ENCODE measurements around the gene TMEM214. TPM values are rescaled to one million over a fixed set of nuclear protein-coding genes. Genes with fewer than 3 reads are reported as not detected.

Gene TMEM214
- total and polyA plus RNA-seq, 2 of the 8 experiments (the other 6 are each of a cell fraction or from before 2014, with no cell fraction given), result 49.7 to 71.0 TPM

DNA sequence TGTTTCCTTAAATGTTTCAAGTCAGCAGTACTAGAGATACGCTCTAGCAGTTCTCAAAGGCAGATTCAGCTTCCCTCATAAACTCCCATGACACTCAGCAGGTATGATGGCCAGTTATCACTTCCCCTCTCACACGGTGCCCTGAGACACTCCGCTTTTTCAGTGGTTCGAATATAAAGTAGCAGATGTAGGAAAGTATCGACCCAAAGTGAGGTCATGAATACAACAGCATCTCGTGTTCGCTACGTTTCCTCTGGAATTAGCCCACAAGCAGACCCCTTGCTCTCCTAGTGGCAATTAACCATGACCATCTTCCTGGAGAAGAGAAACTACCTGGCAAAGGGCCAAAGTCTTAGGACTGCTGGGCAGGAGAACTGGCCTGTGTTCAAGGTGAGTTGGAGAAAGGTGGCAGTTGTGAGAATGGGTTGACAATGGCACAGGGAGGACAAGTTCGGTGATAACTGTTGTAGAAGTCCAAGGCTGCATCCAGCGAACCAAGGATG, 9.4 kb downstream of the TMEM214 start:
- H4K5ac ChIP-seq (ENCODE audit: insufficient read length, low read depth, low read length), result no peak overlapping the region
- no peak overlapping the region for H2BK20ac ChIP-seq (ENCODE audit: low read length)
- no peak overlapping the region for H3K23ac ChIP-seq (ENCODE audit: insufficient read length)
- no peaks in the 10 kb centered on the region for H3K27me3 ChIP-seq (replicated peaks in 1 of 4; ENCODE audit: control insufficient read depth in 3 of 4, extremely low read depth in 1 of 4, insufficient read depth in 3 of 4, low read length in 3 of 4)
- no peak overlapping the region for H3K4me3 ChIP-seq (ENCODE audit: extremely low read depth in 1 of 4, insufficient read depth in 2 of 4, low read depth in 3 of 4, low read length in 4 of 4)
- ChIA-PET POLR2A (ENCODE audit: partially characterized antibody) (interaction anchor here (1.2 to 1.6 kb wide), 3 partner anchors 10 to 20 kb away, joined by 3 to 5 read pairs (median 3); no protein-coding TSS in a partner anchor), CTCF (ENCODE audit: partially characterized antibody) (interaction anchor here (1.0 to 7.3 kb wide), 3 partner anchors 17 to 120 kb away, joined by 3 to 41 read pairs (median 3); no protein-coding TSS in a partner anchor)
- no peak overlapping the region for H2AFZ ChIP-seq (ENCODE audit: low read length)
- H3K4me1 ChIP-seq (replicated peaks in 1 of 4; ENCODE audit: control insufficient read depth in 3 of 4, insufficient read depth in 4 of 4, low read length in 3 of 4), result no peaks in the 10 kb centered on the region
- no peak overlapping the region for H3K18ac ChIP-seq (ENCODE audit: extremely low read depth, low read length)
- no peak overlapping the region for H2BK5ac ChIP-seq (ENCODE audit: low read depth, low read length)
- DNase-seq (ENCODE audit: low read depth in 1 of 2, low spot score in 2 of 2) (no peak), FAIRE-seq (no peak)
- H4K20me1 ChIP-seq (replicated peaks in 1 of 2; ENCODE audit: control insufficient read depth in 1 of 2, insufficient read depth in 2 of 2, low read length in 2 of 2), result peaks cover 0 to 2% of the 10 kb centered on the region in 2 experiments
- H2BK12ac ChIP-seq (ENCODE audit: low read depth, low read length), result no peak overlapping the region
- H3K79me1 ChIP-seq (ENCODE audit: low read depth, low read length), result no peaks in the 10 kb centered on the region
- H3K14ac ChIP-seq (ENCODE audit: insufficient read length), result no peak overlapping the region
- H4K8ac ChIP-seq (ENCODE audit: extremely low read depth, insufficient read depth, low read length), result no peak overlapping the region
- WGBS, 2 experiments (ENCODE audit: extremely low coverage in 1 of 2, insufficient coverage in 1 of 2, insufficient read length in 1 of 2, insufficient replicate concordance in 2 of 2, low coverage in 1 of 2, low lambda C conversion rate in 2 of 2, missing lambda C conversion rate in 1 of 2), result 94% methylated on average over 10 of the region's 10 CpGs; no CpG with 5 or more reads in 1 of the 2 experiments
- no peaks in the 10 kb centered on the region for H3K9me3 ChIP-seq (ENCODE audit: insufficient read depth in 2 of 2, low read depth in 1 of 2, low read length in 1 of 2)
- H3K36me3 ChIP-seq (ENCODE audit: control insufficient read depth in 2 of 4, insufficient read depth in 4 of 4, low read length in 3 of 4), result peaks cover 10 to 32% (median 25%) of the 10 kb centered on the region in 4 experiments; a peak in 7 of 8 replicates
- no peak overlapping the region for H3K9ac ChIP-seq (replicated peaks in 1 of 4; ENCODE audit: extremely low read depth in 1 of 4, low read depth in 3 of 4, low read length in 3 of 4)
- H3K4me2 ChIP-seq (ENCODE audit: insufficient read depth in 1 of 2, low read depth in 2 of 2, low read length in 2 of 2), result no peak overlapping the region
- no peak overlapping the region for H3K4ac ChIP-seq (replicated peaks; ENCODE audit: insufficient read length, low read depth, low read length)
- H3K79me2 ChIP-seq (ENCODE audit: control insufficient read depth in 1 of 2, insufficient read depth in 2 of 2, low read length in 2 of 2), result no peaks in the 10 kb centered on the region
- H2BK15ac ChIP-seq (ENCODE audit: low read length), result no peak overlapping the region
- no peak overlapping the region for H3K56ac ChIP-seq (replicated peaks; ENCODE audit: insufficient read length, low read depth, low read length)
- H4K91ac ChIP-seq (replicated peaks; ENCODE audit: insufficient read length, low read length), result no peak overlapping the region
- no peaks in the 10 kb centered on the region for H3K23me2 ChIP-seq (ENCODE audit: low read depth, low read length)
- no peak overlapping the region for H2BK120ac ChIP-seq (replicated peaks; ENCODE audit: low read depth, low read length)
- no peak overlapping the region for H2AK5ac ChIP-seq (ENCODE audit: low read depth, low read length)
- H3K27ac ChIP-seq (ENCODE audit: low read depth, low read length), result no peak overlapping the region
- TF ChIP-seq ATF2 (IDR thresholded peaks at IDR 0.05; ENCODE audit: low read length) (no peak), CEBPB (IDR thresholded peaks at IDR 0.05; ENCODE audit: low read depth, low read length) (no peak), CREB1 (IDR thresholded peaks at IDR 0.05) (no peak), PHF8 (conservative IDR thresholded peaks at IDR 0.05; ENCODE audit: low read depth, low read length) (no peak), CHD2 (IDR thresholded peaks at IDR 0.05; ENCODE audit: low read length) (no peak), HDAC2 (IDR thresholded peaks at IDR 0.05; ENCODE audit: borderline replicate concordance in 1 of 2, low read depth in 2 of 2, low read length in 2 of 2) (no peak), ASH2L (IDR thresholded peaks at IDR 0.05; ENCODE audit: low read length) (no peak), SP2 (IDR thresholded peaks at IDR 0.05; ENCODE audit: low read length) (no peak), GTF2F1 (IDR thresholded peaks at IDR 0.05; ENCODE audit: borderline replicate concordance, low read depth, low read length) (no peak), TAF1 (IDR thresholded peaks at IDR 0.05; ENCODE audit: low read depth, low read length) (no peak), KDM4A (IDR thresholded peaks at IDR 0.05; ENCODE audit: low read depth, low read length, severe bottlenecking) (no peak), SIX5 (IDR thresholded peaks at IDR 0.05; ENCODE audit: low read depth, low read length) (no peak), BRCA1 (IDR thresholded peaks at IDR 0.05; ENCODE audit: low read depth, low read length) (no peak)

All from H1 (cell line).